CD4-positive, alpha-beta T cell (primary cell): ENCODE measurements around the gene NRDC. TPM values are rescaled to one million over a fixed set of nuclear protein-coding genes. Genes with fewer than 3 reads are reported as not detected.

Experiments used
- ATAC-seq: fragments of 200-7000 bp; cut with Tn5 transposase; one replicate; pipeline ENCODE4 v1.10.0; 2022; ENCODE audit warnings: mild to moderate bottlenecking; ENCODE audit not compliant: poor library complexity
- CTCF ChIA-PET: fragments of 350-600 bp; sonication (Branson Sonifier 250); formaldehyde crosslinking; loops from one replicate; lab custom pipeline; 2021; ENCODE audit warnings: antibody characterized with exemption, inconsistent platforms; lab: Charles Lee
- POLR2A ChIA-PET: fragments of 350-600 bp; sonication (Branson Sonifier 250); formaldehyde crosslinking; loops from one replicate; lab custom pipeline; 2021; ENCODE audit warnings: antibody characterized with exemption, inconsistent platforms; lab: Charles Lee
- DNase-seq, 14 experiments: peaks; one replicate each; pipeline ENCODE4 v3.0.0-alpha.2; 2013 to 2020; ENCODE audit warnings: mixed read lengths in 2 of 14
- H3K27ac ChIP-seq, 2 donors: one replicate each; pipeline versions ENCODE4 v1.5.1 to v1.7.0; 2013; ENCODE audit warnings: low read length in 2 of 2, low read depth in 1 of 2, mild to moderate bottlenecking in 1 of 2
- H3K27me3 ChIP-seq, 2 experiments: 1 replicate in 1 of 2; 2 replicates in 1 of 2; pipeline versions ENCODE4 v1.6.1 to v1.7.0; 2013; ENCODE audit warnings: low read length in 2 of 2, control low read depth in 1 of 2, mild to moderate bottlenecking in 1 of 2, moderate library complexity in 1 of 2; ENCODE audit not compliant: insufficient read depth in 2 of 2, control insufficient read depth in 1 of 2
- H3K36me3 ChIP-seq: one replicate; pipeline ENCODE4 v1.6.1; 2013; ENCODE audit warnings: low read length, control low read depth; ENCODE audit not compliant: insufficient read depth
- H3K4me1 ChIP-seq: one replicate; pipeline ENCODE4 v1.6.1; 2013; ENCODE audit warnings: low read length, control low read depth; ENCODE audit not compliant: insufficient read depth
- H3K4me3 ChIP-seq: one replicate; pipeline ENCODE4 v1.5.1; 2013; ENCODE audit warnings: mild to moderate bottlenecking, low read length, moderate library complexity
- H3K9me3 ChIP-seq, 2 experiments: 1 replicate in 1 of 2; 2 replicates in 1 of 2; pipeline versions ENCODE4 v1.6.1 to v1.7.0; 2013; ENCODE audit warnings: low read length in 2 of 2, mild to moderate bottlenecking in 2 of 2, control low read depth in 1 of 2, moderate library complexity in 1 of 2; ENCODE audit not compliant: control insufficient read depth in 1 of 2, insufficient read depth in 1 of 2
- H3K27ac Mint-ChIP-seq: one replicate; pipeline ENCODE4 v1.8.0; 2020; ENCODE audit warnings: mixed read lengths
- H3K27me3 Mint-ChIP-seq: one replicate; pipeline ENCODE4 v1.8.0; 2021; ENCODE audit warnings: mixed read lengths
- H3K36me3 Mint-ChIP-seq: one replicate; pipeline ENCODE4 v1.8.0; 2021; ENCODE audit warnings: low read depth, mixed read lengths
- H3K4me1 Mint-ChIP-seq: one replicate; pipeline ENCODE4 v1.8.0; 2021; ENCODE audit warnings: low read depth, mixed read lengths
- H3K4me3 Mint-ChIP-seq: one replicate; pipeline ENCODE4 v1.8.0; 2020; ENCODE audit warnings: mild to moderate bottlenecking, mixed read lengths
- H3K9me3 Mint-ChIP-seq: one replicate; pipeline ENCODE4 v1.8.0; 2020; ENCODE audit warnings: mixed read lengths
- CTCF ChIP-seq: fragments of 200-600 bp; IDR thresholded peaks from one replicate; pipeline ENCODE4 v1.8.0; 2022; ENCODE audit warnings: antibody characterized with exemption, mild to moderate bottlenecking
- intact Hi-C, 2 experiments: fragments of 100-400 bp; cut with DNase I in 1 of 2; cut with micrococcal nuclease in 1 of 2; formaldehyde crosslinking; loops; one replicate each; pipeline versions ENCODE4 v1.15.1 to v1.9.0; 2023 to 2025; cut with DNase I, micrococcal nuclease
- polyA plus RNA-seq, 2 donors: library from polyadenylated mRNA; unstranded; fragments of 120-200 nt; gene quantifications; one replicate each; pipeline ENCODE4 v1.2.1, GENCODE V29; 2013
- total RNA-seq, 174 experiments: library from RNA in 2 of 174; stranded (reverse) in 2 of 174; gene quantifications; one replicate each; pipeline ENCODE4 v1.2.3 and lab custom pipeline; 2021 to 2026

The NRDC gene
- total RNA-seq (10 to 100 TPM; 59.0 to 62.4 TPM), total RNA-seq (lab: John Stamatoyannopoulos, UW) (56.4 to 230 (median 147) reads per million in 172 experiments)
- 90.0 TPM for polyA plus RNA-seq (2013, experiment 1 of 2)
- polyA plus RNA-seq (2013, experiment 2 of 2) = 108 TPM

DNA sequence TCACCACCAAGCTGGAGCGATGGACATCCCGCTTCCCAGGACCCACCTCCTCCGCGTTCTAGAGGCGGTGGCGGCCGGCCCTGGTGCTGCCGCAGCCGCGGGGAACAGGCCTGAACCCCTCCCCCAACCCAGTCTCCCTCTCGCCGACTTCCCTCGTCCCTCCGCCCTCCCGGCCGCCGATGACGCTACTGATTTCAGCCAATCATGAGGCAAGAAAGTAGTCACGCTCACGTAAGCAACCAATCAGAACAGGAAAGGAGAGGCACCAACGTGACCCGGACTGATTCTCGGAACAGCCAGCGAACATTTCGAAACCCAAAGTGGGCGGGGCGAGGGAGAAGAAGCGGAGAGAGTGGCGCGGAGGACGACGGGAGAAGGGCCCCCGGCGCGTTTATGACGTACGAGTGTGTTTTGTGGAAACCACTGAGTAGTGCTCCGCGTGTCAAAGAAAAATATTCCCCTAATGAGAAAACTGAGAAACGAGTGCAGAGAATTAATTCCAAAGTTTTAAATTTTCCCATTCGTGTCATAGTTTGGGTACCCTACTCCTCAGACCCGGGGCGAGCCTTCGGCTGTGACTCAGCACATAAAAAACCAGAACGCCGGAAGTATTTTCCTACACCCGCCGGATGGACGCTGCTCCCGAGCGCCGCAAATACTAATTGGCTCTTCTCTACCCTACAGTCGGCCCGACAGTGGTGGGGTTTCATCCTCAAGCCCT is at the start of gene NRDC:
TSS of gene NRDC (minus strand) at position 112 of the 721 bp plus-strand sequence. CDS start 112 bp downstream, outside the sequence.
- CTCF ChIA-PET = interaction anchor here (0.7 to 1.0 kb wide), 4 partner anchors 10 to 911 kb away, joined by 3 to 4 read pairs (median 3); no protein-coding TSS in a partner anchor
- no peak for TF ChIP-seq CTCF
- DNase-seq (peak; percentile 97 to 100 (median 99)), ATAC-seq (peak; percentile 88)
- H3K4me1 Mint-ChIP-seq = peaks cover 27% of the 10 kb centered on the region
- POLR2A ChIA-PET = interaction anchor here (0.8 to 2.1 kb wide), 13 partner anchors 9 to 909 kb away, joined by 3 to 11 read pairs (median 4); partner anchors contain the start of genes BTF3L4, CDKN2C, KTI12 and RNF11
- peaks cover 5% of the 10 kb centered on the region for H3K36me3 ChIP-seq
- peaks cover 2 to 3% of the 10 kb centered on the region in 2 experiments for H3K27me3 ChIP-seq
- peak within 1 kb of the TSS; percentile 68 for H3K4me3 ChIP-seq
- intact Hi-C loops = loop anchor here (1.0 to 5.0 kb wide), 9 partner anchors 16 to 1136 kb away; partner anchors contain the start of genes CC2D1B (in 1 of the 2), OSBPL9 (in 1 of the 2), RNF11 (in 1 of the 2) and ZYG11B (in 1 of the 2)
- H3K4me1 ChIP-seq = peaks cover 33% of the 10 kb centered on the region
- H3K36me3 Mint-ChIP-seq = peaks cover 10% of the 10 kb centered on the region
- H3K27ac Mint-ChIP-seq = no peak within 1 kb of the TSS
- H3K27me3 Mint-ChIP-seq = peaks cover 13% of the 10 kb centered on the region
- H3K27ac ChIP-seq = peak within 1 kb of the TSS; percentile 89 to 95
- no peak within 1 kb of the TSS for H3K4me3 Mint-ChIP-seq
- no peaks in the 10 kb centered on the region for H3K9me3 ChIP-seq
- no peaks in the 10 kb centered on the region for H3K9me3 Mint-ChIP-seq

DNA sequence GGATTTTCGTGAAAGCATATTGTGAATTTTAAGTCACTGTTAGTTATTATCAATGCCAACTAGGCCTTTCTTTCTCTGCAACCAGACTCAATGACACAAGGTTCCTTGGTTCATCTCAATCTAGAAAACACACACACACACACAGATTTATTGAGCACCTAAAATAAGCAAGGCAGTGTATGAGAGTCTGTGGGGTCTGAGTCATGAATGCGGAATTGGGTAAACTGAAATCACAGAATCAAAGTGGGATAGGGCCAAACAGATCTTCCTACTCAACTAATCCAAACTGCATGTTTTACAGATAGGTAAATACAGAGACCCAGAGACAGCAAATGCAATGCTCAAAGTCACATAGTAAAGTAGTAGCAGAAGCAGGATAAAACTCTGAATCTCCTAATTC is 48.5 kb upstream of the NRDC start:
- Histone ChIP-seq H3K9me3 (no peaks in the 10 kb centered on the region), H3K27me3 (peaks cover 6 to 8% of the 10 kb centered on the region in 2 experiments), H3K27ac (no peak overlapping the region), H3K36me3 (no peaks in the 10 kb centered on the region), H3K4me1 (no peaks in the 10 kb centered on the region), H3K4me3 (no peak overlapping the region)
- no peaks in the 10 kb centered on the region for H3K4me1 Mint-ChIP-seq
- peaks cover 6% of the 10 kb centered on the region for H3K27me3 Mint-ChIP-seq
- no peaks in the 10 kb centered on the region for H3K9me3 Mint-ChIP-seq
- intact Hi-C loops = no loop called here
- H3K27ac Mint-ChIP-seq = no peak overlapping the region
- POLR2A ChIA-PET = no interaction called here
- no peak for TF ChIP-seq CTCF
- H3K4me3 Mint-ChIP-seq = no peak overlapping the region
- CTCF ChIA-PET = no interaction called here
- ATAC-seq = no peak
- DNase-seq = no peak
- no peaks in the 10 kb centered on the region for H3K36me3 Mint-ChIP-seq

GRCh38 chr1:51926171-51926812 is 47.8 kb upstream of the NRDC start:
- Histone ChIP-seq H3K4me3 (no peak overlapping the region), H3K36me3 (no peaks in the 10 kb centered on the region), H3K27ac (no peak overlapping the region), H3K4me1 (no peaks in the 10 kb centered on the region), H3K9me3 (no peaks in the 10 kb centered on the region), H3K27me3 (peaks cover 6 to 8% of the 10 kb centered on the region in 2 experiments)
- ChIA-PET POLR2A (no interaction called here), CTCF (no interaction called here)
- TF ChIP-seq CTCF = no peak
- Mint-ChIP-seq H3K4me1 (no peaks in the 10 kb centered on the region), H3K36me3 (no peaks in the 10 kb centered on the region), H3K27ac (no peak overlapping the region), H3K9me3 (no peaks in the 10 kb centered on the region), H3K4me3 (no peak overlapping the region), H3K27me3 (peaks cover 9% of the 10 kb centered on the region)
- intact Hi-C loops = no loop called here
- DNase-seq (peak in 3 of 14 experiments; percentile 1 to 19 (median 5)), ATAC-seq (no peak)
